Mesendoderm (in vitro differentiated cells): ENCODE measurements around the gene FAM228A.
A peak's percentile ranks its signal among the peaks of the same experiment; 100 is the strongest.

Source experiments
- DNase-seq: peaks from one replicate; pipeline ENCODE4 v3.0.0; 2013
- H2AK5ac ChIP-seq: 2 replicates; pipeline ENCODE4 v1.6.1; 2013; ENCODE audit warnings: low read length, inconsistent platforms
- H2BK120ac ChIP-seq: 2 replicates; pipeline ENCODE4 v1.6.1; 2013; ENCODE audit warnings: low read depth, mild to moderate bottlenecking, low read length, moderate library complexity, mixed read lengths
- H2BK15ac ChIP-seq: replicated peaks from 2 replicates; pipeline ENCODE4 v1.6.1; 2013; ENCODE audit warnings: low read depth, mild to moderate bottlenecking, moderate library complexity
- H2BK5ac ChIP-seq: 2 replicates; pipeline ENCODE4 v1.6.1; 2013; ENCODE audit warnings: low read length, inconsistent platforms
- H3K18ac ChIP-seq: 2 replicates; pipeline ENCODE4 v1.6.1; 2013; ENCODE audit warnings: mild to moderate bottlenecking, low read length, mixed read lengths
- H3K23ac ChIP-seq: one replicate; pipeline ENCODE4 v1.6.1; 2013; ENCODE audit warnings: low read length
- H3K27ac ChIP-seq: 2 replicates; pipeline ENCODE4 v1.5.1; 2013; ENCODE audit warnings: low read depth, mild to moderate bottlenecking, inconsistent platforms, low read length, moderate library complexity
- H3K27me3 ChIP-seq: 2 replicates; pipeline ENCODE4 v1.6.1; 2013; ENCODE audit warnings: low read length, control low read depth, mild to moderate bottlenecking, inconsistent platforms; ENCODE audit not compliant: insufficient read depth, poor library complexity
- H3K36me3 ChIP-seq: 2 replicates; pipeline ENCODE4 v1.6.1; 2013; ENCODE audit warnings: low read length, inconsistent platforms; ENCODE audit not compliant: control insufficient read depth, insufficient read depth
- H3K4ac ChIP-seq: one replicate; pipeline ENCODE4 v1.6.1; 2013; ENCODE audit warnings: low read depth, mild to moderate bottlenecking, low read length, moderate library complexity
- H3K4me1 ChIP-seq: 2 replicates; pipeline ENCODE4 v1.6.1; 2013; ENCODE audit warnings: low read depth, low read length, inconsistent platforms; ENCODE audit not compliant: control insufficient read depth
- H3K4me2 ChIP-seq: 2 replicates; pipeline ENCODE4 v1.6.1; 2013; ENCODE audit warnings: low read length
- H3K4me3 ChIP-seq: 2 replicates; pipeline ENCODE4 v1.5.1; 2013; ENCODE audit warnings: mild to moderate bottlenecking, low read length
- H3K56ac ChIP-seq: one replicate; pipeline ENCODE4 v1.6.1; 2013; ENCODE audit warnings: low read length
- H3K79me1 ChIP-seq: 2 replicates; pipeline ENCODE4 v1.6.1; 2013; ENCODE audit warnings: low read length, inconsistent platforms
- H3K79me2 ChIP-seq: 2 replicates; pipeline ENCODE4 v1.6.1; 2013; ENCODE audit warnings: mild to moderate bottlenecking, low read length; ENCODE audit not compliant: control insufficient read depth, insufficient read depth
- H3K9ac ChIP-seq: 2 replicates; pipeline ENCODE4 v1.6.1; 2013; ENCODE audit warnings: low read length, inconsistent platforms
- H4K5ac ChIP-seq: one replicate; pipeline ENCODE4 v1.6.1; 2013; ENCODE audit warnings: low read length
- H4K8ac ChIP-seq: one replicate; pipeline ENCODE4 v1.6.1; 2013; ENCODE audit warnings: low read depth, mild to moderate bottlenecking, control low read depth, low read length, moderate library complexity
- WGBS: extraction: QIAGEN DNeasy Blood & Tissue Kit; methylation state at CpG from one replicate; pipeline ENCODE4 v1.1.7; 2013; ENCODE audit warnings: low lambda C conversion rate, missing lambda C conversion rate; ENCODE audit not compliant: insufficient coverage; ENCODE audit errors: extremely low coverage; 5-methylcytosine and 5-hydroxymethylcytosine counted together

The FAM228A gene

DNA sequence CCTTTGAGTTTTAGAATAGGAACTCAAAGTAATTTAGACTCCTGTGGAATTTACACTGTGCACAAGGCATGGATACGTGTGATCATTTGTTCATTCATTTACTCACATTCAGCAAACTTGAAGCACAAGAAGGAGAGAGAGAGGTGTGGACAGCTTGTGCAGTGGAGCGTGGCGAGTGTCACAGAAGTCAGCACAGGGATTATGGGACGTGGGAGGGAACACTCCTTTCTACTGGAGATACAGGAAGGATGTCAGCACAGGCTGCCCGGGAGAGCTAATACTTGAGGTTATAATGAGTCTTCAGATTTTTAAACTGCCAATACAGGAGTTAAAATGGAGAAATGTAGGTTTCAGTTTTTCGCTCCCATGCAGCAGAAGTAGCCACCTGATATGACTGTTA lies 7.0 kb downstream of the FAM228A start:
- H3K56ac ChIP-seq, result peak overlapping the region; percentile 22
- no peaks in the 10 kb centered on the region for H3K36me3 ChIP-seq
- H3K4me2 ChIP-seq, result no peak overlapping the region
- no peaks in the 10 kb centered on the region for H3K79me2 ChIP-seq
- H2AK5ac ChIP-seq, result no peak overlapping the region
- no peaks in the 10 kb centered on the region for H3K79me1 ChIP-seq
- WGBS, result no CpG with 5 or more reads among the region's 6 CpGs
- no peak overlapping the region for H2BK15ac ChIP-seq
- H3K27me3 ChIP-seq, result no peaks in the 10 kb centered on the region
- no peak overlapping the region for H3K4ac ChIP-seq
- no peak overlapping the region for H3K23ac ChIP-seq
- H3K18ac ChIP-seq, result no peak overlapping the region
- H3K9ac ChIP-seq, result no peak overlapping the region
- H3K27ac ChIP-seq, result no peak overlapping the region
- no peaks in the 10 kb centered on the region for H3K4me1 ChIP-seq
- H2BK5ac ChIP-seq, result no peak overlapping the region
- H4K5ac ChIP-seq, result no peak overlapping the region
- no peak overlapping the region for H3K4me3 ChIP-seq
- H2BK120ac ChIP-seq, result no peak overlapping the region
- DNase-seq, result no peak
- no peak overlapping the region for H4K8ac ChIP-seq

GRCh38 chr2:24182507-24182906 lies 7.7 kb downstream of the FAM228A start:
- no peak overlapping the region for H3K23ac ChIP-seq
- H3K9ac ChIP-seq, result no peak overlapping the region
- H2BK15ac ChIP-seq, result no peak overlapping the region
- H4K5ac ChIP-seq, result no peak overlapping the region
- WGBS, result no CpG with 5 or more reads among the region's 7 CpGs
- H3K4me2 ChIP-seq, result no peak overlapping the region
- H2AK5ac ChIP-seq, result no peak overlapping the region
- H3K79me2 ChIP-seq, result no peaks in the 10 kb centered on the region
- H3K4me1 ChIP-seq, result no peaks in the 10 kb centered on the region
- DNase-seq, result no peak
- H2BK120ac ChIP-seq, result no peak overlapping the region
- H3K79me1 ChIP-seq, result no peaks in the 10 kb centered on the region
- no peak overlapping the region for H3K27ac ChIP-seq
- no peaks in the 10 kb centered on the region for H3K36me3 ChIP-seq
- H3K18ac ChIP-seq, result no peak overlapping the region
- H3K4ac ChIP-seq, result no peak overlapping the region
- no peaks in the 10 kb centered on the region for H3K27me3 ChIP-seq
- H2BK5ac ChIP-seq, result no peak overlapping the region
- H3K56ac ChIP-seq, result no peak overlapping the region
- no peak overlapping the region for H4K8ac ChIP-seq
- no peak overlapping the region for H3K4me3 ChIP-seq

DNA sequence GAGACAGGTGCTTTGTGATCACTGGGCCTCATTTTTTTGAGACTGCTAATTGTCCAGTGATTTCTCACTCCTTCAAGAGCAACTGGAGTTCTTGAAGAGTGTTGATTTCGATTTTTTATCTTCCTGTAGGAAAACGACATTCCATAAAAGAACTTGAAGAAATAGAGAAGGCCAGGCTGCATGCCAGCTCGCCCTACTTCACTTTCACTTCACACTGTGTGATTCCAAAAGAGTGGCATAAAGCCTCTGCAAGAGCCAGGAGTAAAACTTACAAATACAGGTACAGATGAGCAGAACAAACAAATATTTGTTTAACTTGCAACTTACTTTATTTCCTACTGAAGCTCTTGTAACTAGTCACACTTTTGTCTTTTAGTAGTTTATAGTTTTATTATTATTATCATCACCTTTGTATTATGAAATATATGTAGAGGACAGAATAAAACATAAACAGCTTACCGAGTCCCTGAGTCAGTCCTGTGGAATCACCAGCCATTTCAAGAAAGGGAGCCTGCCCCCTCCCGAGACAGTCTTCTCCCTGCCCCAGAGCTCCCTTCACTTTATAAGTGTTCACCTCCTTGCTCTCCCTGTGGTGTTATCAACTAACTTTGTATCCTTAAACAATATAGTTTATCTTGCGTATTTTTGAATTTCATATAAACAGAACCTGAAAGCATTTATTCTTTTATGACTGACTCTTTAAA lies 8.7 kb downstream of the FAM228A start:
- Histone ChIP-seq H3K4ac (no peak overlapping the region), H3K27ac (no peak overlapping the region), H3K27me3 (no peaks in the 10 kb centered on the region), H2BK120ac (no peak overlapping the region), H3K4me2 (no peak overlapping the region), H4K8ac (no peak overlapping the region), H3K9ac (no peak overlapping the region), H3K23ac (no peak overlapping the region), H3K79me2 (no peaks in the 10 kb centered on the region), H3K18ac (no peak overlapping the region), H4K5ac (no peak overlapping the region), H2BK15ac (no peak overlapping the region), H2BK5ac (no peak overlapping the region), H3K56ac (no peak overlapping the region), H3K36me3 (no peaks in the 10 kb centered on the region), H3K4me3 (no peak overlapping the region), H3K79me1 (no peaks in the 10 kb centered on the region), H3K4me1 (no peaks in the 10 kb centered on the region), H2AK5ac (no peak overlapping the region)
- no peak for DNase-seq
- WGBS, result no CpG with 5 or more reads among the region's 6 CpGs

DNA sequence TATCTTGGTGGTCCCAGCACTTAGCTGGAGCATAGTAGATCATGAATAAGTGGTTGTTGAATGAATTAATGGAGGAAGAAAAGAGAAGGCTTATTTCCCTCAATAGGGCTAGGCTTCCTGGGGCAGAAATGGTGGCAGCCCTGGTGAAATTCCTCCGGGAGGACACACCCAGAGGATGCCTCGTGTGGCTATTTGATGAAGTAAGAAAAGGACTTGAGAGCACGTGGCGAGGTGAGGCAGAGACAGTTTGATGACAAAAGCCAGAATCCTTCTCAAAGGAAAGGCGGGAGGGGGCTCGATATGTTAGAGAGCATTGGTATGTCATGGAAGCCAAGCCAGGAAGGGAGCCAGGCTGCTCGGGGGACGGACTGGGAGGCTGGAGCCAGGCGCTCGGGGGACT lies 14.7 kb downstream of the FAM228A start:
- Histone ChIP-seq H3K18ac (no peak overlapping the region), H3K36me3 (no peaks in the 10 kb centered on the region), H3K56ac (no peak overlapping the region), H3K79me2 (no peaks in the 10 kb centered on the region), H4K8ac (no peak overlapping the region), H3K79me1 (no peaks in the 10 kb centered on the region), H3K27me3 (no peaks in the 10 kb centered on the region), H3K9ac (no peak overlapping the region), H4K5ac (no peak overlapping the region), H2BK5ac (no peak overlapping the region), H3K4ac (no peak overlapping the region), H3K4me1 (peaks cover 7% of the 10 kb centered on the region), H2AK5ac (no peak overlapping the region), H2BK120ac (no peak overlapping the region), H3K27ac (no peak overlapping the region), H3K4me2 (no peak overlapping the region), H3K4me3 (no peak overlapping the region), H2BK15ac (no peak overlapping the region), H3K23ac (no peak overlapping the region)
- no CpG with 5 or more reads among the region's 10 CpGs for WGBS
- peak; percentile 35 for DNase-seq

GRCh38 chr2:24190503-24190902 lies 15.7 kb downstream of the FAM228A start:
- Histone ChIP-seq H4K5ac (no peak overlapping the region), H2BK5ac (no peak overlapping the region), H2AK5ac (no peak overlapping the region), H3K79me1 (no peaks in the 10 kb centered on the region), H3K56ac (no peak overlapping the region), H3K4me2 (no peak overlapping the region), H3K18ac (no peak overlapping the region), H3K9ac (no peak overlapping the region), H3K4me3 (no peak overlapping the region), H2BK15ac (no peak overlapping the region), H3K27me3 (no peaks in the 10 kb centered on the region), H3K4me1 (peaks cover 7% of the 10 kb centered on the region), H3K79me2 (no peaks in the 10 kb centered on the region), H3K27ac (no peak overlapping the region), H3K23ac (no peak overlapping the region), H4K8ac (no peak overlapping the region), H3K36me3 (no peaks in the 10 kb centered on the region), H2BK120ac (no peak overlapping the region), H3K4ac (no peak overlapping the region)
- no CpG with 5 or more reads among the region's 9 CpGs for WGBS
- no peak for DNase-seq

GRCh38 chr2:24191156-24191555 lies 16.3 kb downstream of the FAM228A start:
- Histone ChIP-seq H3K56ac (peak overlapping the region; percentile 60), H3K36me3 (no peaks in the 10 kb centered on the region), H3K4ac (no peak overlapping the region), H3K9ac (no peak overlapping the region), H3K4me3 (no peak overlapping the region), H3K27me3 (no peaks in the 10 kb centered on the region), H4K8ac (no peak overlapping the region), H3K4me2 (no peak overlapping the region), H3K79me2 (no peaks in the 10 kb centered on the region), H3K18ac (no peak overlapping the region), H2BK120ac (no peak overlapping the region), H3K4me1 (peaks cover 7% of the 10 kb centered on the region), H4K5ac (no peak overlapping the region), H3K79me1 (no peaks in the 10 kb centered on the region), H2AK5ac (no peak overlapping the region), H3K27ac (no peak overlapping the region), H2BK5ac (no peak overlapping the region), H3K23ac (no peak overlapping the region), H2BK15ac (no peak overlapping the region)
- DNase-seq, result no peak
- no CpG with 5 or more reads among the region's 9 CpGs for WGBS
